GM12864 (cell line): ENCODE results near the gene MGMT.

ENCODE experiments used
- DNase-seq: peaks from one replicate; pipeline ENCODE4 v3.0.0-alpha.2; 2011; ENCODE audit warnings: low read depth
- H3K4me3 ChIP-seq: 2 replicates; pipeline ENCODE4 v1.5.1; 2011; ENCODE audit warnings: mild to moderate bottlenecking, low read depth, low read length, control low read depth
- TF ChIP-seq, protein P1 (sequence below): IDR thresholded peaks from 2 replicates; pipeline ENCODE4 v1.5.1; 2011; ENCODE audit warnings: low read depth, mild to moderate bottlenecking, moderate library complexity, low read length, control low read depth, inconsistent platforms; ENCODE audit errors: missing control alignments

Gene MGMT

DNA sequence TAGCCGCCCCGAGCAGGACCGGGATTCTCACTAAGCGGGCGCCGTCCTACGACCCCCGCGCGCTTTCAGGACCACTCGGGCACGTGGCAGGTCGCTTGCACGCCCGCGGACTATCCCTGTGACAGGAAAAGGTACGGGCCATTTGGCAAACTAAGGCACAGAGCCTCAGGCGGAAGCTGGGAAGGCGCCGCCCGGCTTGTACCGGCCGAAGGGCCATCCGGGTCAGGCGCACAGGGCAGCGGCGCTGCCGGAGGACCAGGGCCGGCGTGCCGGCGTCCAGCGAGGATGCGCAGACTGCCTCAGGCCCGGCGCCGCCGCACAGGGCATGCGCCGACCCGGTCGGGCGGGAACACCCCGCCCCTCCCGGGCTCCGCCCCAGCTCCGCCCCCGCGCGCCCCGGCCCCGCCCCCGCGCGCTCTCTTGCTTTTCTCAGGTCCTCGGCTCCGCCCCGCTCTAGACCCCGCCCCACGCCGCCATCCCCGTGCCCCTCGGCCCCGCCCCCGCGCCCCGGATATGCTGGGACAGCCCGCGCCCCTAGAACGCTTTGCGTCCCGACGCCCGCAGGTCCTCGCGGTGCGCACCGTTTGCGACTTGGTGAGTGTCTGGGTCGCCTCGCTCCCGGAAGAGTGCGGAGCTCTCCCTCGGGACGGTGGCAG is at the start of gene MGMT:
Gene MGMT, plus strand, starts transcription at position 539 of the 656 bp plus-strand sequence.
- H3K4me3 ChIP-seq: peak within 1 kb of the TSS; percentile 96
- DNase-seq: peak; percentile 66
- TF ChIP-seq, protein P1, sequence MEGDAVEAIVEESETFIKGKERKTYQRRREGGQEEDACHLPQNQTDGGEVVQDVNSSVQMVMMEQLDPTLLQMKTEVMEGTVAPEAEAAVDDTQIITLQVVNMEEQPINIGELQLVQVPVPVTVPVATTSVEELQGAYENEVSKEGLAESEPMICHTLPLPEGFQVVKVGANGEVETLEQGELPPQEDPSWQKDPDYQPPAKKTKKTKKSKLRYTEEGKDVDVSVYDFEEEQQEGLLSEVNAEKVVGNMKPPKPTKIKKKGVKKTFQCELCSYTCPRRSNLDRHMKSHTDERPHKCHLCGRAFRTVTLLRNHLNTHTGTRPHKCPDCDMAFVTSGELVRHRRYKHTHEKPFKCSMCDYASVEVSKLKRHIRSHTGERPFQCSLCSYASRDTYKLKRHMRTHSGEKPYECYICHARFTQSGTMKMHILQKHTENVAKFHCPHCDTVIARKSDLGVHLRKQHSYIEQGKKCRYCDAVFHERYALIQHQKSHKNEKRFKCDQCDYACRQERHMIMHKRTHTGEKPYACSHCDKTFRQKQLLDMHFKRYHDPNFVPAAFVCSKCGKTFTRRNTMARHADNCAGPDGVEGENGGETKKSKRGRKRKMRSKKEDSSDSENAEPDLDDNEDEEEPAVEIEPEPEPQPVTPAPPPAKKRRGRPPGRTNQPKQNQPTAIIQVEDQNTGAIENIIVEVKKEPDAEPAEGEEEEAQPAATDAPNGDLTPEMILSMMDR: no peak

DNA sequence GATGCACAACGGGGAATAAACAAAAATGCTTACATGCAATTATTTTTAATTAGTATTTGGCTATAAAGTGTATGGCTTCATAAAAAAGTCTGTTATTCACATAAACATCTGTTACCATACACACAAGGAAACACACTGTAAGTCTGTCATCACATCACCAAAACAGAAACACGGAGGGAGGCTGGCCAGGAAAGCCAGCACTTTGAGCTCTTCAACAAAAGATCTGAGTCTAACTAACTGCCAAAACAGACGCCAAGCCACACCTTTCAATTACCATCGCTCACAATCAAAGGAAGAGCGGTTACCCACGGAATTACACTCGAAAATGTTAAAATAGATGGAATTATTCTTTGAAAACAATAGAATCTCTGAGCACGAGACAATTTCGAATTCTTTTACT is 49.2 kb upstream of the MGMT start:
- TF ChIP-seq, protein P1: no peak
- DNase-seq: no peak
- no peak overlapping the region for H3K4me3 ChIP-seq

DNA sequence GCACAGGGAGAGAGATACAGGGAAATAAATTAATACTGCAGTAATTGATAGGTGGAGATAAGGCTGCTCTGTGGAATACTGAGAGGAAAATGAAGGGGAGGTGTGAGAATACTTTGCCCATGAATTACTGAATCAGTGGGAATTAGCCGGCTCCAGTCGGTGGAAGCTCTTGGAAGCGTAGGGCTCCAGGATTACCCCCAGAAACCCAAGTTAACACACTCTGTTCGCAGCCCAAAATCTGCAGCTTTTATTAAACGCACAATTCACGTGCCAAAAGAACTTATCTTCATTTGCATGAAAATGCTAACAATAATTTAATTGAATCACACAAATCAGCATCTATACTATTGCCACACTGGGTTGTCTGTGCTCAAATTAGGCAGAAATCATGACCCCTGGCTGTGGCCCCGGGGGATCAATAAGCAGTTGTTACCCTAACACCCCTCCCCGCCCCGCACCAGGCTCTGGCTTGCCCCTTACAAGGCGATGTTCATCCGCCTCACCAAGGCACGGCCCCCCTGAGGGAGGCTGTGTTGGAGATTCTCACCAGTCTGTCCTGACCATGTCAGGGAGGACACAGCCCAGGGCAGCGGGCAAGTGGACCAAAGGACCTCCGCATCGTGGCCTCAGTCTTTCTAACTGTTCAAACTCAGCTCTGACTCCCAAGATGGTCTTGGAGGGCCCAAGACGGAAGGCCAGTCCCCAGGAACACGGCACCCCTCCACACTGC is 48.4 kb upstream of the MGMT start:
- TF ChIP-seq, protein P1: no peak
- DNase-seq: no peak
- H3K4me3 ChIP-seq: no peak overlapping the region

DNA sequence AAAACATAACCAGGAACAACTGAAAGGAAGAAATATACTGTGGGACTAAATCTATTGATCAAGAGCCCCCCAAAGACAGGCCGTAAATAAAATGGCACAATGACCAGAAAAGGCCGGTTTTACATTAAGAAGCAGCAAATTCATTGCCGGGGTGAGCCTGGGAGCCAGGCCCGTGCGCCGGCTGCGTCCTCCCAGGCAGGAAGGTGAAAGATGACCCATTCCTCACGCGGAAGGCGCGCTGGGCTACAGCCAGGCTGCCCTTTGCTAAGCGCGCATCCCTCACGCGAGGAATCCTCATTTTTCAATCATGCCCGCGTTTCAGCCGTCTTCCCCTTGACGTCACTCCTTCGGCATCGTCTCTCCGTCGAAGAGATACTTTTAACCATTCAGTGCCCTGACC is 47.6 kb upstream of the MGMT start:
- TF ChIP-seq, protein P1: no peak
- DNase-seq: no peak
- H3K4me3 ChIP-seq: no peak overlapping the region

DNA sequence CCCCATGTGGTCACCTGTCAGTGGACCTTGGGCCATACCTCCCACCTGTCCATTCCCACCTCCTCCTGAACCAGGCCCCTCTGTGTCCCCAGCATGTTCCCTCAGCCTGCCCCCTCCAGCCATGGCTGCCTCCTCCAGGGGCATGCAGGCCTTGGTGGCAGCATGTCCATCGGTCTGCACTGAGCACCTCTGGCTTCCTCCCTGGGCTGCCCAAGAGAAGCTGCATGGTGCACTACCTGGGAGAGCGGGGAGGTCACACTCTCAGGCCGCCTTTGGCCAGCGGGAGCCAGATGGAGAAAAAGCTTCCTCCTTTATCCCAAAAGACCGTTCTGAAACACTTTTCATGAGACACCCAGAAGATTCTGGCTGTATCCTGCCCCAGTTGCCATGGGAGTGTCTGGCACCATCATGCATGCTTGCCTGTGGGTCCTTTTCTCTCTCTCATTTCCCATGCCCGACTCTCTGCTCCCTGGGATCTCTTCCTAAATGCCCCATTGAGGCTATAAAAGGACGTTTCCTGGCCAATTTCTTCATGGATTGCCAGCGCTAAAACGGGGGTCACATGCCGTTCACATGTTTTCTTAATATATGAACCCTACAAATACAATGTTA is 45.5 kb upstream of the MGMT start:
- no peak for DNase-seq
- TF ChIP-seq, protein P1: no peak
- no peak overlapping the region for H3K4me3 ChIP-seq

DNA sequence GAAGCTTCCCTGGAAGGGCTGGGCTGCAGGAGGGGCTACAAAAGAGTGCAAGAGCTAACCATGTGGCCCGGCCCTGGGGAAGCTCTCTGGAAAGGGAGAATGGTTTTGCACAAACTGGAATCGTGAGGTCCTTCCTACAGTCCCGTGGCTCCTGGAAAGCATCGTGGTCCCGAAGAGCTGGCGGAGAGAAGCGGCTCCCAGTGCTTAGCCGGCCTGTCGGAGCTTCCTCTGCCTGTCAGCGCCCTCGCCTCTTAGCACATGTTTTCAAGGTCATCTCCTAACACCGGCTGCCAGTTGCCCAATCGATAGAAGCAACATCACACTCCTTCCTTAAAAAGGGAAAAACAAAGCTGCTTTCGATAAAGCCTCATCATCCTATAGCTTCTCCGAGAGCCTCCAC is 42.1 kb upstream of the MGMT start:
- TF ChIP-seq, protein P1: no peak
- DNase-seq: no peak
- H3K4me3 ChIP-seq: no peak overlapping the region
